A549 (cell line): ENCODE data around the gene GABARAP. TPM values are rescaled to one million over a fixed set of nuclear protein-coding genes. Genes with fewer than 3 reads are reported as not detected.

ENCODE experiments used
- ATAC-seq, 2 experiments: fragments of 200-7000 bp in 1 of 2; fragments of >200 bp in 1 of 2; cut with Nextera tagmentation in 1 of 2; cut with Tn5 transposase in 1 of 2; 3 replicates each; pipeline versions ENCODE4 v1.8.0 to v1.9.1; 2018 to 2020; ENCODE audit warnings: mild to moderate bottlenecking in 1 of 2, moderate library complexity in 1 of 2
- CTCF ChIA-PET: fragments of 300-600 bp; sonication (Branson Sonifier 250); formaldehyde crosslinking; extraction: SDS; loops from one replicate; lab custom pipeline; 2021; ENCODE audit warnings: antibody characterized with exemption, inconsistent platforms; lab: Yijun Ruan, JAX
- POLR2A ChIA-PET: fragments of 350-600 bp; formaldehyde crosslinking; extraction: SDS; loops from one replicate; lab custom pipeline; 2021; ENCODE audit warnings: antibody characterized with exemption, inconsistent platforms; lab: Yijun Ruan, JAX
- DNase-seq, 2 experiments: peaks; one replicate each; pipeline versions ENCODE4 v3.0.0 to v3.0.0-alpha.2; 2011 to 2016; ENCODE audit warnings: low read depth in 1 of 2, low spot score in 1 of 2
- FAIRE-seq: peaks from 2 replicates; lab custom pipeline; 2011; peaks lifted over from hg19 to GRCh38; lab: Jason Lieb, UNC
- H3K27ac ChIP-seq, 2 experiments: fragments of >200 bp; sonication (Bioruptor Twin); formaldehyde crosslinking; 3 replicates each; pipeline ENCODE4 v1.5.1; 2016 to 2017
- H3K4me1 ChIP-seq: fragments of >200 bp; sonication (Bioruptor Twin); formaldehyde crosslinking; 3 replicates; pipeline ENCODE4 v1.6.1; 2016
- H3K4me2 ChIP-seq: fragments of >200 bp; sonication (Bioruptor Twin); formaldehyde crosslinking; 3 replicates; pipeline ENCODE4 v1.6.1; 2016
- H3K4me3 ChIP-seq: fragments of >200 bp; sonication (Bioruptor Twin); formaldehyde crosslinking; 3 replicates; pipeline ENCODE4 v1.5.1; 2016
- H3K9me3 ChIP-seq: fragments of >200 bp; sonication (Bioruptor Twin); formaldehyde crosslinking; 3 replicates; pipeline ENCODE4 v1.6.1; 2016
- CEBPB ChIP-seq, 2 experiments: fragments of >200 bp in 1 of 2; sonication (Bioruptor Twin) in 1 of 2; formaldehyde crosslinking in 1 of 2; IDR thresholded peaks; 2 replicates each; pipeline ENCODE4 v1.6.1; 2012 to 2016
- EHMT2 ChIP-seq: fragments of 200-600 bp; sonication (generic); IDR thresholded peaks from 2 replicates; pipeline ENCODE4 v1.6.1; 2016; ENCODE audit warnings: antibody characterized with exemption, low read depth, mild to moderate bottlenecking, moderate library complexity
- ESRRA ChIP-seq: fragments of 150-350 bp; IDR thresholded peaks from 2 replicates; pipeline ENCODE4 v1.6.1; 2014; ENCODE audit warnings: mild to moderate bottlenecking, low read length, borderline replicate concordance
- FOSB ChIP-seq: fragments of 250-450 bp; sonication (Bioruptor Pico); IDR thresholded peaks from 2 replicates; pipeline ENCODE4 v1.5.0; 2020; ENCODE audit warnings: mild to moderate bottlenecking, moderate library complexity
- GATA3 ChIP-seq: IDR thresholded peaks from 2 replicates; pipeline ENCODE4 v1.6.1; 2012; ENCODE audit warnings: borderline replicate concordance
- HDAC2 ChIP-seq: fragments of 200-600 bp; sonication (generic); IDR thresholded peaks from 2 replicates; pipeline ENCODE4 v1.6.1; 2016
- JUNB ChIP-seq: fragments of >200 bp; sonication (Bioruptor Twin); formaldehyde crosslinking; IDR thresholded peaks from 2 replicates; pipeline ENCODE4 v1.6.1; 2016
- MAZ ChIP-seq: fragments of 150-350 bp; IDR thresholded peaks from 2 replicates; pipeline ENCODE4 v1.6.1; 2014; ENCODE audit warnings: antibody characterized with exemption, low read depth, low read length, borderline replicate concordance
- MYC ChIP-seq: IDR thresholded peaks from 2 replicates; pipeline ENCODE4 v1.6.1; 2012; ENCODE audit warnings: mild to moderate bottlenecking, inconsistent platforms, low read length, improper control_type of control experiment, borderline replicate concordance
- NFE2L2 ChIP-seq: fragments of 150-350 bp; conservative IDR thresholded peaks from 2 replicates; pipeline ENCODE4 v1.6.1; 2014; ENCODE audit warnings: low read length
- PHF8 ChIP-seq: fragments of 200-600 bp; sonication (generic); IDR thresholded peaks from 2 replicates; pipeline ENCODE4 v1.6.1; 2016; ENCODE audit warnings: low read depth, mild to moderate bottlenecking, antibody characterized with exemption, moderate library complexity, borderline replicate concordance
- POLR2A ChIP-seq: IDR thresholded peaks from 2 replicates; pipeline ENCODE4 v1.6.1; 2012; ENCODE audit warnings: mild to moderate bottlenecking, low read length
- RCOR1 ChIP-seq: fragments of 150-350 bp; IDR thresholded peaks from 2 replicates; pipeline ENCODE4 v1.6.1; 2014; ENCODE audit warnings: antibody characterized with exemption, low read length, low read depth
- SREBF2 ChIP-seq: fragments of 450-650 bp; IDR thresholded peaks from 2 replicates; pipeline ENCODE4 v1.6.1; 2014; ENCODE audit warnings: mild to moderate bottlenecking, moderate library complexity
- TFCP2L1 ChIP-seq: fragments of 250-450 bp; sonication (Bioruptor Pico); IDR thresholded peaks from 2 replicates; pipeline ENCODE4 v1.5.0; 2021; ENCODE audit warnings: mild to moderate bottlenecking
- TP53 ChIP-seq: fragments of 250-450 bp; sonication (Bioruptor Pico); IDR thresholded peaks from 2 replicates; pipeline ENCODE4 v1.5.0; 2021; ENCODE audit warnings: mild to moderate bottlenecking, moderate library complexity
- ZC3H11A ChIP-seq: fragments of 450-650 bp; IDR thresholded peaks from 2 replicates; pipeline ENCODE4 v1.6.1; 2014; ENCODE audit warnings: antibody characterized with exemption, mild to moderate bottlenecking
- ZNF302 ChIP-seq: fragments of 250-450 bp; sonication (Bioruptor Pico); IDR thresholded peaks from 2 replicates; pipeline ENCODE4 v1.9.0; 2021; ENCODE audit warnings: inconsistent platforms, mild to moderate bottlenecking, moderate library complexity
- WGBS: methylation state at CpG from one replicate; pipeline ENCODE4 v1.1.6; 2017; ENCODE audit errors: missing lambda C conversion rate; 5-methylcytosine and 5-hydroxymethylcytosine counted together
- polyA plus RNA-seq, 4 experiments: library from polyadenylated mRNA; depleted of rRNA in 3 of 4; stranded (reverse); fragments of >200 nt; fragmentation: RNase III in 1 of 4; extraction: RNeasy Plus Mini Kit Qiagen cat#74134 plus additional on column Dnase treatment in 1 of 4; gene quantifications; 2 replicates in 3 of 4; 3 replicates in 1 of 4; pipeline ENCODE4 v1.2.3, GENCODE V29; 2011 to 2017
- TF ChIP-seq, protein P1 (sequence below): IDR thresholded peaks from 2 replicates; pipeline ENCODE4 v1.6.1; 2012; ENCODE audit warnings: low read depth, borderline replicate concordance
- TF ChIP-seq, protein P2 (sequence below): fragments of 150-350 bp; IDR thresholded peaks from 2 replicates; pipeline ENCODE4 v1.6.1; 2014; ENCODE audit warnings: low read depth, mild to moderate bottlenecking, low read length
- TF ChIP-seq, protein P3 (sequence below): fragments of >200 bp; sonication (Bioruptor Twin); formaldehyde crosslinking; IDR thresholded peaks from 3 replicates; pipeline ENCODE4 v1.6.1; 2016
- TF ChIP-seq, protein P4 (sequence below): fragments of 450-650 bp; IDR thresholded peaks from 2 replicates; pipeline ENCODE4 v1.6.1; 2014; ENCODE audit warnings: antibody characterized with exemption
- TF ChIP-seq, protein P5 (sequence below): fragments of 200-600 bp; sonication (generic); IDR thresholded peaks from 2 replicates; pipeline ENCODE4 v1.6.1; 2016; ENCODE audit warnings: antibody characterized with exemption, mild to moderate bottlenecking, moderate library complexity
- TF ChIP-seq, protein P6 (sequence below): IDR thresholded peaks from 2 replicates; pipeline ENCODE4 v1.6.1; 2012
- TF ChIP-seq, protein P7 (sequence below): fragments of 250-450 bp; sonication (Bioruptor Pico); IDR thresholded peaks from 2 replicates; pipeline ENCODE4 v1.5.0; 2020; ENCODE audit warnings: low read depth, mild to moderate bottlenecking, moderate library complexity

Gene GABARAP
- polyA plus RNA-seq, 2 of the 4 experiments (the other 2 are of a cell fraction) = 399 to 504 TPM

DNA sequence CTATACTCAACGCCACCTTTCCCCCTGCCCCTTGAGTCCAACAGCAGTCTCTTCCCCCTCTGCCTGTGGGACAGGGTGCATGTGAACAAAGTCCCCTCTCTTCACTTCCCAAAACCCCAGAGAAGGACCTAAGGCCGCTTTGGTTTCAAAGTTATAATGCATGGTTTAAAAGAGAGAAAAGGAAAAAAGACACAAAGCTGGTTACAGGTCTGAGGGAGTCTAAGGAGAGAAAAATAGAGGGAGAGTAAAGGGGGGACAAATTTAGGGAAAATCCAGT lies 1.1 kb upstream of the GABARAP start:
- peak overlapping the region; percentile 97 for H3K4me2 ChIP-seq
- peak overlapping the region; percentile 96 to 99 for H3K27ac ChIP-seq
- H3K4me3 ChIP-seq = peak overlapping the region; percentile 86
- DNase-seq (no peak), ATAC-seq (no peak), FAIRE-seq (no peak)
- peaks cover 22% of the 10 kb centered on the region for H3K4me1 ChIP-seq
- H3K9me3 ChIP-seq = no peaks in the 10 kb centered on the region
- CTCF ChIA-PET = interaction anchor here (1.1 to 17.3 kb wide), 6 partner anchors 21 to 198 kb away, joined by 3 to 169 read pairs (median 4); partner anchors contain the start of genes ACADVL and DLG4
- POLR2A ChIA-PET = interaction anchor here (1.3 to 2.9 kb wide), 5 partner anchors 8 to 198 kb away, joined by 3 to 15 read pairs (median 6); partner anchors contain the start of genes ACADVL, CTDNEP1, DLG4 and DVL2
- WGBS = 54% methylated on average over 2 of the region's 2 CpGs
- TF ChIP-seq ZC3H11A (no peak), EHMT2 (no peak), TFCP2L1 (no peak), TP53 (CRISPR knock-in tag) (no peak), NFE2L2 (no peak), SREBF2 (no peak), POLR2A (no peak), RCOR1 (no peak)
- TF ChIP-seq, protein P1, sequence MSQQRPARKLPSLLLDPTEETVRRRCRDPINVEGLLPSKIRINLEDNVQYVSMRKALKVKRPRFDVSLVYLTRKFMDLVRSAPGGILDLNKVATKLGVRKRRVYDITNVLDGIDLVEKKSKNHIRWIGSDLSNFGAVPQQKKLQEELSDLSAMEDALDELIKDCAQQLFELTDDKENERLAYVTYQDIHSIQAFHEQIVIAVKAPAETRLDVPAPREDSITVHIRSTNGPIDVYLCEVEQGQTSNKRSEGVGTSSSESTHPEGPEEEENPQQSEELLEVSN = no peak
- TF ChIP-seq, protein P2, sequence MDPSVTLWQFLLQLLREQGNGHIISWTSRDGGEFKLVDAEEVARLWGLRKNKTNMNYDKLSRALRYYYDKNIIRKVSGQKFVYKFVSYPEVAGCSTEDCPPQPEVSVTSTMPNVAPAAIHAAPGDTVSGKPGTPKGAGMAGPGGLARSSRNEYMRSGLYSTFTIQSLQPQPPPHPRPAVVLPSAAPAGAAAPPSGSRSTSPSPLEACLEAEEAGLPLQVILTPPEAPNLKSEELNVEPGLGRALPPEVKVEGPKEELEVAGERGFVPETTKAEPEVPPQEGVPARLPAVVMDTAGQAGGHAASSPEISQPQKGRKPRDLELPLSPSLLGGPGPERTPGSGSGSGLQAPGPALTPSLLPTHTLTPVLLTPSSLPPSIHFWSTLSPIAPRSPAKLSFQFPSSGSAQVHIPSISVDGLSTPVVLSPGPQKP = no peak
- TF ChIP-seq, protein P3, sequence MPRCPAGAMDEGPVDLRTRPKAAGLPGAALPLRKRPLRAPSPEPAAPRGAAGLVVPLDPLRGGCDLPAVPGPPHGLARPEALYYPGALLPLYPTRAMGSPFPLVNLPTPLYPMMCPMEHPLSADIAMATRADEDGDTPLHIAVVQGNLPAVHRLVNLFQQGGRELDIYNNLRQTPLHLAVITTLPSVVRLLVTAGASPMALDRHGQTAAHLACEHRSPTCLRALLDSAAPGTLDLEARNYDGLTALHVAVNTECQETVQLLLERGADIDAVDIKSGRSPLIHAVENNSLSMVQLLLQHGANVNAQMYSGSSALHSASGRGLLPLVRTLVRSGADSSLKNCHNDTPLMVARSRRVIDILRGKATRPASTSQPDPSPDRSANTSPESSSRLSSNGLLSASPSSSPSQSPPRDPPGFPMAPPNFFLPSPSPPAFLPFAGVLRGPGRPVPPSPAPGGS = no peak

DNA sequence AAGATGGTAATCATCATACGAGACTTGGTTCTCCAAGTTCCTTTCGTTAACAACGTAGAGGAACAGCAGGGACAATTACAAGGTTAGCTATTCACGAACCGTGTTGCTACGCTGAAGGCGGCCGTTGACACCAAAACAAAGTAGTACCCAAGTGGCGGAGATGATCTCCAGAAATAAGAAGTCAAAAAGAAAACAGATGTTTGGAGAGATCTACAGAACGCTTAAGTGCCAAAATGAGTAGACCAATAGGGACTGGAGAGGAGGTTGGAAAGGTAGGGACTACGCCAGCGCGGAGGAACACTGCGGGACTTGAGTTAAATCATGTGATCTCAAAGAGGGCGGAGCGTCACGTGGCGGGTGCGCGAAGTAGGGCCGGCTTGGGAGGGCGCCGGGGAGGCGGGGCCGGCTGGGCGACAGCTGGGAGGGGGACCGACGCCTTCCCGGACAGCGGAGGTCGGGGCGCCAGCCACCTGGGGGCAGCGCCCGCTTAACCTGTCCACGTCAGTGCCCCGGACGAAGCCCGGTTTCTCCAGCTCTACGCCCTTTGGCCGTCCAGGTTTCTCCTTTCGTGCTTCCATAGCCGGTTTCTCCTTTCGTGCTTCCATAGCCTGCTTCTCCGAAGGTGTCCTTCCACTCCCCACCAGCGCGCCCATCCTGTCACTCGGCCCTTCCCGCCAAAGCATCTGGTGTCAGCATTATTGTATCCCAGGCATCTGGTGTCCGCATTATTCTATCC lies 636 bp upstream of the GABARAP start:
- Histone ChIP-seq H3K4me1 (peaks cover 22% of the 10 kb centered on the region), H3K27ac (peak overlapping the region; percentile 96 to 99), H3K4me3 (peak overlapping the region; percentile 86), H3K4me2 (peak overlapping the region; percentile 97), H3K9me3 (no peaks in the 10 kb centered on the region)
- POLR2A ChIA-PET = interaction anchor here (1.0 to 2.9 kb wide), 6 partner anchors 8 to 207 kb away, joined by 3 to 15 read pairs (median 5); partner anchors contain the start of genes ACADVL, CTDNEP1, DLG4 and DVL2
- WGBS = 3% methylated on average over 48 of the region's 49 CpGs
- ATAC-seq (peak; percentile 37 to 56; a peak in 5 of 6 replicates), FAIRE-seq (peak; percentile 96), DNase-seq (peak; percentile 96 to 99)
- CTCF ChIA-PET = interaction anchor here (1.0 to 17.3 kb wide), 8 partner anchors 9 to 197 kb away, joined by 3 to 169 read pairs (median 6); partner anchors contain the start of genes ACADVL, CTDNEP1, DLG4 and ELP5
- TF ChIP-seq, protein P1 = peak; percentile 70
- TF ChIP-seq ESRRA = 0 out of 2 replicates have a peak, but pooled peaks have one; percentile 21
- no peak for TF ChIP-seq JUNB
- no peak for TF ChIP-seq NFE2L2
- TF ChIP-seq, protein P4, sequence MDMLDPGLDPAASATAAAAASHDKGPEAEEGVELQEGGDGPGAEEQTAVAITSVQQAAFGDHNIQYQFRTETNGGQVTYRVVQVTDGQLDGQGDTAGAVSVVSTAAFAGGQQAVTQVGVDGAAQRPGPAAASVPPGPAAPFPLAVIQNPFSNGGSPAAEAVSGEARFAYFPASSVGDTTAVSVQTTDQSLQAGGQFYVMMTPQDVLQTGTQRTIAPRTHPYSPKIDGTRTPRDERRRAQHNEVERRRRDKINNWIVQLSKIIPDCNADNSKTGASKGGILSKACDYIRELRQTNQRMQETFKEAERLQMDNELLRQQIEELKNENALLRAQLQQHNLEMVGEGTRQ = peak; percentile 99
- no peak for TF ChIP-seq ZNF302 (CRISPR knock-in tag)
- peak; percentile 92; the same call in 1 of the 2 replicates for TF ChIP-seq MAZ
- 0 out of 2 replicates have a peak, but pooled peaks have one; percentile 19 for TF ChIP-seq PHF8
- peak; percentile 60; the same call in 1 of the 2 replicates for TF ChIP-seq MYC
- TF ChIP-seq HDAC2 = 0 out of 2 replicates have a peak, but pooled peaks have one; percentile 17
- TF ChIP-seq CEBPB (IDR thresholded peaks at IDR 0.05) = peak in 1 of 2 experiments; percentile 26; a peak in 1 of 4 replicates
- TF ChIP-seq, protein P5, sequence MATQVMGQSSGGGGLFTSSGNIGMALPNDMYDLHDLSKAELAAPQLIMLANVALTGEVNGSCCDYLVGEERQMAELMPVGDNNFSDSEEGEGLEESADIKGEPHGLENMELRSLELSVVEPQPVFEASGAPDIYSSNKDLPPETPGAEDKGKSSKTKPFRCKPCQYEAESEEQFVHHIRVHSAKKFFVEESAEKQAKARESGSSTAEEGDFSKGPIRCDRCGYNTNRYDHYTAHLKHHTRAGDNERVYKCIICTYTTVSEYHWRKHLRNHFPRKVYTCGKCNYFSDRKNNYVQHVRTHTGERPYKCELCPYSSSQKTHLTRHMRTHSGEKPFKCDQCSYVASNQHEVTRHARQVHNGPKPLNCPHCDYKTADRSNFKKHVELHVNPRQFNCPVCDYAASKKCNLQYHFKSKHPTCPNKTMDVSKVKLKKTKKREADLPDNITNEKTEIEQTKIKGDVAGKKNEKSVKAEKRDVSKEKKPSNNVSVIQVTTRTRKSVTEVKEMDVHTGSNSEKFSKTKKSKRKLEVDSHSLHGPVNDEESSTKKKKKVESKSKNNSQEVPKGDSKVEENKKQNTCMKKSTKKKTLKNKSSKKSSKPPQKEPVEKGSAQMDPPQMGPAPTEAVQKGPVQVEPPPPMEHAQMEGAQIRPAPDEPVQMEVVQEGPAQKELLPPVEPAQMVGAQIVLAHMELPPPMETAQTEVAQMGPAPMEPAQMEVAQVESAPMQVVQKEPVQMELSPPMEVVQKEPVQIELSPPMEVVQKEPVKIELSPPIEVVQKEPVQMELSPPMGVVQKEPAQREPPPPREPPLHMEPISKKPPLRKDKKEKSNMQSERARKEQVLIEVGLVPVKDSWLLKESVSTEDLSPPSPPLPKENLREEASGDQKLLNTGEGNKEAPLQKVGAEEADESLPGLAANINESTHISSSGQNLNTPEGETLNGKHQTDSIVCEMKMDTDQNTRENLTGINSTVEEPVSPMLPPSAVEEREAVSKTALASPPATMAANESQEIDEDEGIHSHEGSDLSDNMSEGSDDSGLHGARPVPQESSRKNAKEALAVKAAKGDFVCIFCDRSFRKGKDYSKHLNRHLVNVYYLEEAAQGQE = peak; percentile 39; the same call in 1 of the 2 replicates
- TF ChIP-seq GATA3 = peak; percentile 57; the same call in 1 of the 2 replicates
- TF ChIP-seq, protein P6, sequence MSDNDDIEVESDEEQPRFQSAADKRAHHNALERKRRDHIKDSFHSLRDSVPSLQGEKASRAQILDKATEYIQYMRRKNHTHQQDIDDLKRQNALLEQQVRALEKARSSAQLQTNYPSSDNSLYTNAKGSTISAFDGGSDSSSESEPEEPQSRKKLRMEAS = peak; percentile 95
- TF ChIP-seq, protein P7, sequence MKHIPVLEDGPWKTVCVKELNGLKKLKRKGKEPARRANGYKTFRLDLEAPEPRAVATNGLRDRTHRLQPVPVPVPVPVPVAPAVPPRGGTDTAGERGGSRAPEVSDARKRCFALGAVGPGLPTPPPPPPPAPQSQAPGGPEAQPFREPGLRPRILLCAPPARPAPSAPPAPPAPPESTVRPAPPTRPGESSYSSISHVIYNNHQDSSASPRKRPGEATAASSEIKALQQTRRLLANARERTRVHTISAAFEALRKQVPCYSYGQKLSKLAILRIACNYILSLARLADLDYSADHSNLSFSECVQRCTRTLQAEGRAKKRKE (CRISPR knock-in tag) = 0 out of 2 replicates have a peak, but pooled peaks have one; percentile 1
- peak; percentile 39; the same call in 1 of the 2 replicates for TF ChIP-seq FOSB
